ENCODE measurements around the gene BCL2L14. TPM values are rescaled to one million over a fixed set of nuclear protein-coding genes. Genes with fewer than 3 reads are reported as not detected.

The BCL2L14 gene
- total RNA-seq, 1 donor, result not detected

GRCh38 chr12:12087693-12088034 is 16.9 kb downstream of the BCL2L14 start:
- DNase-seq (ENCODE audit: low read depth), result no peak
- no peak overlapping the region for H3K4me3 ChIP-seq (ENCODE audit: low read depth, low read length)
- no peak for TF ChIP-seq CTCF (IDR thresholded peaks at IDR 0.05; ENCODE audit: insufficient read depth, low read length)

GRCh38 chr12:12088147-12088546 is 17.4 kb downstream of the BCL2L14 start:
- no peak for DNase-seq (ENCODE audit: low read depth)
- TF ChIP-seq CTCF (IDR thresholded peaks at IDR 0.05; ENCODE audit: insufficient read depth, low read length), result no peak
- no peak overlapping the region for H3K4me3 ChIP-seq (ENCODE audit: low read depth, low read length)

GRCh38 chr12:12088761-12089160 is 18.0 kb downstream of the BCL2L14 start:
- no peak overlapping the region for H3K4me3 ChIP-seq (ENCODE audit: low read depth, low read length)
- DNase-seq (ENCODE audit: low read depth), result no peak
- TF ChIP-seq CTCF (IDR thresholded peaks at IDR 0.05; ENCODE audit: insufficient read depth, low read length), result no peak

- TF ChIP-seq CTCF (IDR thresholded peaks at IDR 0.05; ENCODE audit: insufficient read depth, low read length), result no peak
- no peak for DNase-seq (ENCODE audit: low read depth)
- H3K4me3 ChIP-seq (ENCODE audit: low read depth, low read length), result no peak overlapping the region
Observed at GRCh38 chr12:12091071-12091470, 20.3 kb downstream of the BCL2L14 start.

- DNase-seq (ENCODE audit: low read depth), result no peak
- no peak for TF ChIP-seq CTCF (IDR thresholded peaks at IDR 0.05; ENCODE audit: insufficient read depth, low read length)
- no peak overlapping the region for H3K4me3 ChIP-seq (ENCODE audit: low read depth, low read length)
Observed at GRCh38 chr12:12091977-12092663, 21.4 kb downstream of the BCL2L14 start.

GRCh38 chr12:12094481-12094880 is 23.7 kb downstream of the BCL2L14 start:
- no peak for DNase-seq (ENCODE audit: low read depth)
- TF ChIP-seq CTCF (IDR thresholded peaks at IDR 0.05; ENCODE audit: insufficient read depth, low read length), result no peak
- no peak overlapping the region for H3K4me3 ChIP-seq (ENCODE audit: low read depth, low read length)

GRCh38 chr12:12095021-12095420 is 24.3 kb downstream of the BCL2L14 start:
- no peak for DNase-seq (ENCODE audit: low read depth)
- no peak overlapping the region for H3K4me3 ChIP-seq (ENCODE audit: low read depth, low read length)
- no peak for TF ChIP-seq CTCF (IDR thresholded peaks at IDR 0.05; ENCODE audit: insufficient read depth, low read length)

Measured in fibroblast of the aortic adventitia (primary cell).